Fibroblast of peridontal ligament (primary cell): ENCODE results near the gene PCSK2.

ENCODE experiments used
- DNase-seq: peaks from one replicate; pipeline ENCODE4 v3.0.0-alpha.2; 2010; ENCODE audit errors: extremely low read depth

PCSK2 gene

GRCh38 chr20:17444091-17444490 is 217.3 kb downstream of the PCSK2 start:
- no peak for DNase-seq

- no peak for DNase-seq
Observed at GRCh38 chr20:17445543-17445942, 218.7 kb downstream of the PCSK2 start.

DNA sequence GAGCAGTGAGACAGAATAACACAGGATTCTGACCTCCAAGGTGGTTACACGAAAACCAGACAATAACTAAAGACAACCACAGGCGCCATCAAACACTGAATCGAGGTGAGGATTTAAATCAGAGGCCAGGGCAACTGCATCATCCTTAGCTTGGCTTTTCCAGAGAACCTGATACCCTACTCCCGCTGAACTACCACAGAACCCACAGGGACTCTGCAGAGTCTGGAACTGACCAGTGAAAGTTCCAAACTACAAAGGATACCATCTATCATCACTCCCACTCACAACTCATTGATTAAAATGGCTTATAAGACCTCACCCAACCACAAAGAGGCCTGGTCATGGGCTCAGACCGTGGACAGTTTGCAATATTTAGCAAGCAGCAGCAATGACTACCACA is 219.3 kb downstream of the PCSK2 start:
- DNase-seq: no peak

GRCh38 chr20:17448071-17448470 is 221.2 kb downstream of the PCSK2 start:
- DNase-seq: no peak

DNA sequence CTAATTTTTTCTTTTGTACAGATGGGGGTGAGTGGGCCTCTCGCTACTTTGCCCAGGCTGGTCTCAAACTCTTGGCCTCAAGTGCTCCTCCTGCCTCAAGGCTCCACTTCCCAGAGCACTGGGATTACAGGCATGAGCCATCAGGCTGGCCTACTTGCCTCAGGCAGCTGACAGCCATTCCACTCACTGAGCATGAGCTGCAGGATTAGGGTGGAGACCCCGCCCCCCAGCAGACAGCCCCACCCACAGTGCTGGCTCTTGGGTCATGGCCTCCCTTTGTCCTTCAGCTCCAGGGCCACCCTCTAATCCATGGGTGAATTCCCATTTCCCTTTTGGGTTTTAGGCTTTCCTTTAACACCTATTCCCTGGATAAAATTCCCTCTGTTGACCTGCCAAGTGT is 222.2 kb downstream of the PCSK2 start:
- DNase-seq: no peak

DNA sequence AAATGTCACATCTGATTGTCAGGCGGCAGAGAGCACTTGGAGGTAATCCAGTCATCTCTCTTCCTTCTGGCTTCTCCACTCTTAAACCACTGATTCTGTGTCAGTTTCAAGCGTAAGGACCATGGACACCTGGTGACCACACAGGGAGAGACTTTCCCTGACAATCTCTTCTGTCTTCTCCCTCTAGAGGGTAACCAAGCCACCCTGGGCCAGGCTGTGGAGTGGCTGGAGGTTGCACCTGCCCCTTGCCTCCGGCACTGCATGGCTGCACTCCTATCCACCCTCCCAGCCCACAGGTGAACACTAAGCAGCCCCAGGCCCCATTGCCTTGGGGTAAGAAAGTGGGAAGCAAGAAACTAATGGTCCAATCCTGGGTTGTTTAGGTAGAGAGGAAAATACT is 225.6 kb downstream of the PCSK2 start:
- DNase-seq: no peak

- no peak for DNase-seq
Observed at GRCh38 chr20:17453592-17453991, 226.8 kb downstream of the PCSK2 start.

- DNase-seq: no peak
Observed at GRCh38 chr20:17456279-17456678, 229.4 kb downstream of the PCSK2 start.

- no peak for DNase-seq
Observed at GRCh38 chr20:17457079-17457478, 230.2 kb downstream of the PCSK2 start.

DNA sequence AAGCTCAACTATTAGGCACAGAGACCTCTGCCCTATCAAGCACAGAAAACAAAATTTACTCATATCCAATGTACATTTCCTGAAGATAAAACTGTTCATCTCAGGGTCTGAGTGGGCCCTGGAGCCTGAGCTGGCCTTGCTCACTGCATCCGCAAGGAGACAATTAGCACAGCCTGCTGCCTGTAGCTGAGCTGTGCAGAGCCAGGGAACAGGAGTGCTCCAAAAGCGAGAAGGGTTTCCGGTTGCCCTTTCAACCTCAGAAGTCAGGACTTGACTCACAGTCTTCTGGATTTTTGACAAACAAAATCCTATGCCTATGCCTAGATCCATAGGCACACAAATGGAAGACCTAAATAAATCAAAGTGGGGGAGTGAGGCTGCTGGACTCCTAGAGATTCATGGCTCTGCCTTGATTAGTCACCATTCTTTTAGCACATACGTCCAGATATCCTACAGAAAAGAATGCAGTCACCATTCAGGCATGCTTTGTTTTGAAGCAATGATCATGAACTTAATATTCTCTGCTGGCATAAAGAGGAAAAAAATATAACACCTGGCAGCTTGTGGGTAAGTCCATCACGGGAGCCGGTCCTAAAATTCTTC is 230.8 kb downstream of the PCSK2 start:
- DNase-seq: no peak

- DNase-seq: no peak
Observed at GRCh38 chr20:17460119-17460518, 233.3 kb downstream of the PCSK2 start.

DNA sequence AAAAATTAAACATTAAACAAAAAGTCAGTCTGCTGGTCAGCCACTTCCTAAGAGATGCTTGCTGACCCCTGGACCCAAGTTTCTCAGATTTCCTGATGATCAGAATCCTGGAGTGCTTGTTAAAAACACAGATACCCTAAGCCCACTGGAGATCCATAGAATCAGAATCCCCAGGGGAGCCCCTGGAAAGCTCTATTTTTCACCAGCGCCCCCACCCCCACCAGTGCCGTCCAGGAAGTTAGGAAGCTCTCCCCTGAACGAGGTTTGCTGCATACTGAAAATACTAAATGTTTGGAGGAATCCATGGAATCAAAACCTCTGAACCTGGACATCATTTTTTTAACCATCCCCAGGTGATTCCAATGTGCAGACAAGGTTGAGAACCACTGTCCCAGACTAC is 235.1 kb downstream of the PCSK2 start:
- DNase-seq: no peak

DNA sequence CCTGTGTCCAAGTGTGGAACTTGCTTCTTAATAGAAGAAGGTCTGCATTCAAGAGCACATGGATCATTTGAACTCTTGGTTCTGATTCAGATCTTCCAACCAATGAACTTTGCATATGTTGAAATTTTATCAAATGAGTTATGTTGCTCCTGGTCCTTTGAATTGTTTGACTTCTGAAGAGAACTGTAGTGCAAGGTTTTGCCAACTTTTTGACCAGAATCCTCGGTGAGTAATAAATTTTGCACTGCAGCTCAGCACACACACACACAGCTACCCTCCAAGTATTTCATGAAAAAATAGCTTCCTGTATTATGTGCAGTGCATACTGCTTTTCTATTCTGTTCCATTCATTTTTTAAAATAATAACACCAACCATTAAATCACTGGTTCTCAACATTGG is 236.9 kb downstream of the PCSK2 start:
- DNase-seq: no peak

GRCh38 chr20:17465236-17465635 is 238.4 kb downstream of the PCSK2 start:
- no peak for DNase-seq

DNA sequence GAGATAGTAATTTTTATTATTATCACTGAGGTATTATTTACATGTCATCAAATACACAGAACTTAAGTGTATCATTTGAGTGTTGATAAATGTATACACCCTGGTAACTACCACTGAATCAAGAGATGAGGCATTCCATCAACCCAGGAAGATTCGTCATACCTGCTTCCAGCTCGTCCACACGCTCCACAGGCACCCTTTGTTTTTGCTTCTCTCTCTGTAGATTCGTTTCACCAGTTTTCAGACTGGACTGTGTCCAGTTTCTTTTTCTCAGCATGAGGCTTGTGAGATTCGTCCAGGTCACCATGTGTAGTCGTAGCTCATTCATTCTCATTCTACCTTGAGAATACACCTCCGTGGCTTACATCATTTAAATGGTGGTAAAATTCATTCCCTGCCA is 239.8 kb downstream of the PCSK2 start:
- no peak for DNase-seq

- no peak for DNase-seq
Observed at GRCh38 chr20:17467120-17467655, 240.3 kb downstream of the PCSK2 start.

GRCh38 chr20:17468073-17468840 is 241.4 kb downstream of the PCSK2 start:
- no peak for DNase-seq

DNA sequence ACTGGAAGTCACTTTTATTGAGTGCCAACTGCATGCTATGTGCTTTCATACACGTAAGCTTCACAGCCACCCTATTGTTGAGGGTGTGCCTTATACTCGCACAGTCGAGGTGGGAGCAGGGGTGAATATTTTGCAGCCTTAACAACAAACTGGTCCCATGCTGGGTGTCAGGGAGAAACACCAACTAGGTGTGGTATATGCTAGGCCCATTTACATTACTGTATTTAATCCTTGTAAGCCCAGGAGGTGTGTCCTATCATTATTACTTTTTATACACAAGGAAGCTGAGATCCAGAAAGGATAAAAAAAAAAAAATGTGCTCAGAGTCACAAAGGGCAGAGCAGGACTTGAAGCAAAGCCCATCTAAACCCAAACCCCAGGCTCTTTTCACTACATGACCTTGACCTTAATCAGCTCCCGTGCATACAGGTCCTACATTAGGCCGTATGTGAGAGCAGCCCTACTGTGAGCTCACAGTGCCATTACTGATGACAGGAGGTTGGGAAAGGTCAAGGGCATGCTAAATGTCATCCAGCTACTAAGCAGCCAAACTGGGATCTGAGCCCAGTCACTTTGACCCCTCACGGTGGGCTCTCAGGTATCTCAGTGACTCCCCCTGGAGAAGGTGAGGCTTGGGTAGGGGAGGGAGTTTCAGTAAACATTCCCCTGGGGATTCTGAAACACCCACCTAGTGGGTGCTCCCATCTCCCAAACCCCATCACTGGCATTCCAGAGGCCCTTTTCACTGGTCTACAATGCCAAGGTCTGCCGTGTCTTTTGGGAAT is 242.6 kb downstream of the PCSK2 start:
- no peak for DNase-seq

DNA sequence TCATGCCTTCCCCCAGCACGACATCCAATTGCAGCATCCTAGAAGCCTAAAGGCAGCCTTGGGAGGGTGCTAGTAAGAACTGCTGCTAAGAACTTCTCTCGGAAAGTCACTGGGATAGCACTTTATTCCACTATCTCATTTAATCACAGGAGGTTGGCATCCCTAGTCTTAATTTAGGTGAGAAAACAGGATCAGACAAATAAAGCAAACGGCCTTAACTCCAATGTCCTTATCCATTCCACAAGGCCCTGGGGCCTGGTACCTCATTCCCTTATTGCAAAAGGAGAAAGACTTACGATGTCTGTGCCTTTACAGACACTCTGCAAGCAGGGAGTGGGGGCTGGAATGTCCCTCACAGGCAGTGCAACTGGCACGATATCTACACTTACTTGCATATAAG is 243.7 kb downstream of the PCSK2 start:
- no peak for DNase-seq

DNA sequence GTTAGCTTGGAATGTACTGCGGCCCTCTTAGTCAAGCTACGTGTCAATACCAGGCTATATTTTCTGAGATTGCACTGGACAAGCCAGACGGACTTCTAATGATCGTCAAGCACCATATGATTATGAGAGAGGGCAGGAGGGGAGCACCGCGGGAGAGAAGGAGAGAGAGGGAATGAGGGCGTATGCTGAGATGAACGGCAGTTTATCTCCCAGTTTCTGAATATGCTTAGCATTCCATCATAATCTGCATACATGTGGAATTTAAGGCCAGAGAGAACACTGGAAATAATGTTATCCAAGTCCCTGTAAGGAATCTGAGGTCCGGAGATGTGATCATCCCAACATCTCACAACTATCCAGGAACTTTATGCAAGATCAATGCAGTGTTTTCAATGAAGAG is 244.1 kb downstream of the PCSK2 start:
- no peak for DNase-seq

DNA sequence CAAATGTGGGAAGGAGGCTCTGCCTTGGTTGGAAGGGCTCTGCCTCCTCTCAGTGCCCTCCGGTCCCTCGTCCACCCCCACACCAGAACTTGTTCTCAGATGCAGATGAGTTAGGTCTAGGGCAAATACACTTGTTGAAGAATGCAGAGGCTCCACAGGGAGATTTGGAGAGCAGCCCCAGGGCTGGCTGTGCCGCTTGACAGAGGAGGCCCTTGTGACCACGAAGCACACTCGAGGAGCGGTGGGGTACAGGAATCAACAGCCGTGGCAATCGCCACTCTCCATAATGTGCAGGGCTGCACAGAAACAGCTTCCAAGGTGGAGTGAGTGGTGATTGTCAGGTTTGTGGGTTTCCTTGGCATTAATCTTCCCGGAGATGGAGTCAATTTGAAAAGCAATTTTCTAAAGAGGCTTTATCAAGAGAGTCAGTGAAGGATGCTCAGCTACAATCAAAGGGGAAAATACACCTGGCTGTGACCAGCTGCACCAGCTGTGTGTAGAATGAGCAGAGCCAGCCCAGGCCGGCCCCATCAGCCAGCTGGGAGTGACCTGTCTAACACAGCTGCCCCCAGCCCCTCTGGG is 244.9 kb downstream of the PCSK2 start:
- no peak for DNase-seq

DNA sequence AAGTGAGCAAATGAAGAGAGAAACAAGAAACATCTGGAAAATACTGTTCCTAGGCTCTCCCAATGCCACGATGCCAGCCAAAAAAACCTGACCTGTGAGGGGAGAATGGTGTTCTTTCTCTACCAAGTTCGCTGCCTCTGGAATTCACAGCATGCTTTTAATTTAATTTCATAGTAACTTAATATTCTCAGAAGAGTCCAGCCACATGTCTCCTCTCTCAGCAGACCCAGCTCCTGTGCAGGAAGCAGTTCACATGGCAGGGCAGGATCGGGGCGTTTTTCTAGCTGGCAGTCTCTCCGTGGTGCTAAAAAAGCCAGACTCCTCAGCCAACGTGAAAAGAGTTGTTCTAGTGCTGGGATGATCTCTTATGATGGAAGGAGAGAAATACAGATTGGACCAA is 246.8 kb downstream of the PCSK2 start:
- DNase-seq: no peak
